HUES48 (cell line): ENCODE measurements around the gene FAM163A.

Experiments
- H3K27ac ChIP-seq: one replicate; pipeline ENCODE4 v1.7.0; 2013; ENCODE audit warnings: low read depth, low read length, inconsistent platforms
- H3K27me3 ChIP-seq: 2 replicates; pipeline ENCODE4 v1.6.1; 2013; ENCODE audit warnings: mild to moderate bottlenecking, low read length; ENCODE audit not compliant: control insufficient read depth, insufficient read depth
- H3K36me3 ChIP-seq: 2 replicates; pipeline ENCODE4 v1.6.1; 2013; ENCODE audit warnings: low read length; ENCODE audit not compliant: control insufficient read depth, insufficient read depth
- H3K4me1 ChIP-seq: 2 replicates; pipeline ENCODE4 v1.6.1; 2013; ENCODE audit warnings: mild to moderate bottlenecking, low read length; ENCODE audit not compliant: control insufficient read depth, insufficient read depth
- H3K4me3 ChIP-seq: 2 replicates; pipeline ENCODE4 v1.5.1; 2013; ENCODE audit warnings: mild to moderate bottlenecking, low read depth, low read length
- H3K9ac ChIP-seq: 2 replicates; pipeline ENCODE4 v1.6.1; 2013; ENCODE audit warnings: mild to moderate bottlenecking, low read depth, low read length, moderate library complexity
- H3K9me3 ChIP-seq: 2 replicates; pipeline ENCODE4 v1.6.1; 2013; ENCODE audit warnings: low read length; ENCODE audit not compliant: control insufficient read depth, insufficient read depth

Gene FAM163A

GRCh38 chr1:179728271-179728670, 14.8 kb upstream of the FAM163A start:
- peaks cover 9% of the 10 kb centered on the region for H3K4me1 ChIP-seq
- H3K4me3 ChIP-seq = no peak overlapping the region
- no peak overlapping the region for H3K9ac ChIP-seq
- no peak overlapping the region for H3K27ac ChIP-seq
- no peaks in the 10 kb centered on the region for H3K36me3 ChIP-seq
- no peaks in the 10 kb centered on the region for H3K9me3 ChIP-seq
- no peaks in the 10 kb centered on the region for H3K27me3 ChIP-seq

GRCh38 chr1:179729881-179730280, 13.2 kb upstream of the FAM163A start:
- Histone ChIP-seq H3K9ac (no peak overlapping the region), H3K4me1 (peaks cover 9% of the 10 kb centered on the region), H3K4me3 (no peak overlapping the region), H3K9me3 (no peaks in the 10 kb centered on the region), H3K27me3 (no peaks in the 10 kb centered on the region), H3K36me3 (no peaks in the 10 kb centered on the region), H3K27ac (no peak overlapping the region)

- no peaks in the 10 kb centered on the region for H3K36me3 ChIP-seq
- no peak overlapping the region for H3K9ac ChIP-seq
- H3K9me3 ChIP-seq = no peaks in the 10 kb centered on the region
- H3K27ac ChIP-seq = no peak overlapping the region
- H3K4me1 ChIP-seq = peaks cover 9% of the 10 kb centered on the region
- no peaks in the 10 kb centered on the region for H3K27me3 ChIP-seq
- no peak overlapping the region for H3K4me3 ChIP-seq
Observed at GRCh38 chr1:179731643-179732042, 11.4 kb upstream of the FAM163A start.

GRCh38 chr1:179742291-179742690, 800 bp upstream of the FAM163A start:
- Histone ChIP-seq H3K4me1 (peaks cover 3% of the 10 kb centered on the region; the same call in 1 of the 2 replicates), H3K9me3 (no peaks in the 10 kb centered on the region), H3K36me3 (no peaks in the 10 kb centered on the region), H3K27ac (no peak overlapping the region), H3K4me3 (peak overlapping the region; percentile 52), H3K27me3 (peaks cover 79% of the 10 kb centered on the region), H3K9ac (no peak overlapping the region)

- Histone ChIP-seq H3K9ac (no peak overlapping the region), H3K27me3 (peaks cover 89% of the 10 kb centered on the region), H3K4me1 (peaks cover 3% of the 10 kb centered on the region; the same call in 1 of the 2 replicates), H3K36me3 (no peaks in the 10 kb centered on the region), H3K4me3 (peak overlapping the region; percentile 52), H3K9me3 (no peaks in the 10 kb centered on the region), H3K27ac (no peak overlapping the region)
Observed at GRCh38 chr1:179743679-179744400, 749 bp downstream of the FAM163A start.

GRCh38 chr1:179744401-179745130, 1.5 kb downstream of the FAM163A start:
- Histone ChIP-seq H3K9me3 (no peaks in the 10 kb centered on the region), H3K27ac (no peak overlapping the region), H3K9ac (no peak overlapping the region), H3K27me3 (peaks cover 87% of the 10 kb centered on the region), H3K4me1 (peaks cover 3% of the 10 kb centered on the region; the same call in 1 of the 2 replicates), H3K36me3 (no peaks in the 10 kb centered on the region), H3K4me3 (peak overlapping the region; percentile 52; the same call in 1 of the 2 replicates)

- peaks cover 81% of the 10 kb centered on the region for H3K27me3 ChIP-seq
Observed at GRCh38 chr1:179745131-179745611, 2.1 kb downstream of the FAM163A start.

GRCh38 chr1:179745743-179746142, 2.7 kb downstream of the FAM163A start:
- no peak overlapping the region for H3K9ac ChIP-seq
- no peaks in the 10 kb centered on the region for H3K9me3 ChIP-seq
- H3K4me1 ChIP-seq = peaks cover 3% of the 10 kb centered on the region; the same call in 1 of the 2 replicates
- H3K27ac ChIP-seq = no peak overlapping the region
- peaks cover 75% of the 10 kb centered on the region for H3K27me3 ChIP-seq
- no peak overlapping the region for H3K4me3 ChIP-seq
- no peaks in the 10 kb centered on the region for H3K36me3 ChIP-seq

More at GRCh38 chr1:179745131-179745611, 2.1 kb downstream of the FAM163A start:
- no peaks in the 10 kb centered on the region for H3K36me3 ChIP-seq
- no peak overlapping the region for H3K9ac ChIP-seq
- peaks cover 3% of the 10 kb centered on the region; the same call in 1 of the 2 replicates for H3K4me1 ChIP-seq
- no peaks in the 10 kb centered on the region for H3K9me3 ChIP-seq
- no peak overlapping the region for H3K4me3 ChIP-seq
- no peak overlapping the region for H3K27ac ChIP-seq

GRCh38 chr1:179747611-179748010, 4.5 kb downstream of the FAM163A start:
- Histone ChIP-seq H3K27me3 (peaks cover 57% of the 10 kb centered on the region), H3K27ac (no peak overlapping the region), H3K4me1 (0 out of 2 replicates have a peak, but pooled peaks cover under 1% of the 10 kb centered on the region), H3K36me3 (no peaks in the 10 kb centered on the region), H3K4me3 (no peak overlapping the region), H3K9me3 (no peaks in the 10 kb centered on the region), H3K9ac (no peak overlapping the region)

GRCh38 chr1:179748772-179749171, 5.7 kb downstream of the FAM163A start:
- Histone ChIP-seq H3K4me1 (no peaks in the 10 kb centered on the region), H3K9me3 (no peaks in the 10 kb centered on the region), H3K27me3 (peaks cover 45% of the 10 kb centered on the region), H3K4me3 (no peak overlapping the region), H3K36me3 (no peaks in the 10 kb centered on the region), H3K27ac (no peak overlapping the region), H3K9ac (no peak overlapping the region)

GRCh38 chr1:179750630-179751029, 7.5 kb downstream of the FAM163A start:
- no peaks in the 10 kb centered on the region for H3K9me3 ChIP-seq
- no peak overlapping the region for H3K27ac ChIP-seq

More at GRCh38 chr1:179750630-179751029, 7.5 kb downstream of the FAM163A start:
- Histone ChIP-seq H3K36me3 (no peaks in the 10 kb centered on the region), H3K27me3 (peaks cover 26% of the 10 kb centered on the region), H3K4me1 (no peaks in the 10 kb centered on the region), H3K9ac (no peak overlapping the region), H3K4me3 (no peak overlapping the region)
